Left cardiac atrium (tissue), 4 donors: Measurements from ENCODE around the gene ITM2B. TPM values are rescaled to one million over a fixed set of nuclear protein-coding genes. Genes with fewer than 3 reads are reported as not detected.

Experiments used
- ATAC-seq, 2 donors: fragments of 200-7000 bp; cut with Tn5 transposase; one replicate each; pipeline ENCODE4 v1.9.1; 2020; ENCODE audit warnings: mild to moderate bottlenecking in 2 of 2, moderate library complexity in 2 of 2
- DNase-seq: peaks from one replicate; pipeline ENCODE4 v3.0.0-alpha.2; 2020
- intact Hi-C, 2 donors: fragments of 100-400 bp; cut with DNase I; formaldehyde crosslinking; loops; one replicate each; pipeline versions ENCODE4 v1.14.1 to v1.15.1; 2022 to 2023
- total RNA-seq, 2 donors: library from RNA; stranded (reverse); fragmentation: NEBNext Ultra II Directional; extraction: Animal tissue kit (Norgen Biotek cat#: 25700); gene quantifications; one replicate each; pipeline ENCODE4 v1.2.1, GENCODE V29; 2021
- donor health status: DM: no; HTN: yes; CAD: no.
- donor health status: DM: no; HTN: yes; CAD: no; lungs with severe emphysema.
- donor health status: DM: yes; HTN: yes; CAD: no.
- donor health status: Dilated cardiomyopathy.

ITM2B gene
- total RNA-seq, 2 donors from 2014 or later: 537 to 557 TPM

DNA sequence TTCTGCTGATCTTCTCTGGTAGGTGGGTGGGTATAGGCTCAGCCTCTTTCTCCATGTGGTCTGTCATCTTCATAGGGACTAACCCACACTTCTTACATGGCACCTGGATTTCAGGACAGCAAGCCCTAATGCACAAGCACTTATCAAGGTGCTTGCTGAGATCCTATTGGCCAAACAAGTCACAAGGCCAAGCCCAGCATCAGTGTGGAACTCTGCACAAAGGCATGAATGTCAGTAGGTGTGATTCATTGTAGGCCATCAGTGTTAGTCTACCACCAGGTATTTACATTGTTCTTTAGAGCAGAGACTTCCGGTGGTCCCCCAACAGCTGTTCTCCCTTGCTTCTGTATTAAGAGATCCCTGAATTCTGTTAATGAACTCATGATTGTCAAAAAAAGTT lies 62.3 kb downstream of the ITM2B start:
- DNase-seq: no peak
- ATAC-seq: no peak
- intact Hi-C loops: no loop called here

DNA sequence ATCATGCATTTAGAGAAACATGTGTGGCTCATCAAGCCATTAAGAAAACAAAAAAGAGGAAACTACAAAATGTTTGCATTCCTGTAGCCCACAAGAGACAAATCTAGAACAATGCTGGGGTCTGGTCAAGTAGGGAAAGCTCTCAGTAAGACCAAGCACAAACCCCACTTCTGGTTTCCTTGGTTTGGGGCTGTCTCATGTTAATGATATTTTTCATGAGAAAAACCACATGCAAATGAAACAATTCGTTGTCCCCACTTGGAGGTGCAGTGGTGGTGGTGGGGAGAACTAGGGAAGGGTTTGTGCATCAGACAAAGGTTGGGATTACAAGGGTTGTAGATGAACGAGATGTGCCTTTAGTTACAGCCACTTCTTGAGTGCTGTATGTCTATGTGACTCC lies 63.5 kb downstream of the ITM2B start:
- intact Hi-C loops: no loop called here
- ATAC-seq (no peak), DNase-seq (no peak)

GRCh38 chr13:48297131-48297786 lies 64.3 kb downstream of the ITM2B start:
- DNase-seq (no peak), ATAC-seq (no peak)
- intact Hi-C loops: no loop called here

- DNase-seq (no peak), ATAC-seq (no peak)
- intact Hi-C loops: no loop called here
Measured at GRCh38 chr13:48299591-48299990, 66.6 kb downstream of the ITM2B start.

DNA sequence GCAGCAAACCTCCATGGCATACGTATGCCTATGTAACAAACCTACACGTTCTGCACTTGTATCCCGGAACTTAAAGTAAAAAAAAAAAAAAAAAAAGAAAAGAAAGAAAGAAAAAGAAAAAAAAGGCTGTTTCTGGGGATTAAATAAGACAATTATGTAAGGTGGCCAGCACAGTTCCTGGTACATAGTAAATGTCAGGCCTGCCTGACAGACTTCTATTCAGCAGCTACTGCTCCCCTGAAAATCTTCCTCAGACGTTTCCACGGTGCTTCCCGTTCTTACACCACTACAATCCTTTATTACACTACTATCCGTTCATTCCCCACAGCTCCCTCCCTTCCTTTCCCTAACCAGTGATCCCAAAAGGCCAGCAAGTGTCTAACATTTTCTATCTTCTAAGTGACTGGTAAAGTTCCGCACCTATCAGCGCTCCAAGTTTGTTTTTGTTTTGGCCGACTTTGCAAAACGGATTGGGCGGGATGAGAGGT lies 69.9 kb downstream of the ITM2B start:
- intact Hi-C loops: loop anchor here (5.0 to 10.0 kb wide), 3 partner anchors 66 to 178 kb away; partner anchors contain the start of gene ITM2B (in 1 of the 2)
- ATAC-seq (no peak), DNase-seq (no peak)

DNA sequence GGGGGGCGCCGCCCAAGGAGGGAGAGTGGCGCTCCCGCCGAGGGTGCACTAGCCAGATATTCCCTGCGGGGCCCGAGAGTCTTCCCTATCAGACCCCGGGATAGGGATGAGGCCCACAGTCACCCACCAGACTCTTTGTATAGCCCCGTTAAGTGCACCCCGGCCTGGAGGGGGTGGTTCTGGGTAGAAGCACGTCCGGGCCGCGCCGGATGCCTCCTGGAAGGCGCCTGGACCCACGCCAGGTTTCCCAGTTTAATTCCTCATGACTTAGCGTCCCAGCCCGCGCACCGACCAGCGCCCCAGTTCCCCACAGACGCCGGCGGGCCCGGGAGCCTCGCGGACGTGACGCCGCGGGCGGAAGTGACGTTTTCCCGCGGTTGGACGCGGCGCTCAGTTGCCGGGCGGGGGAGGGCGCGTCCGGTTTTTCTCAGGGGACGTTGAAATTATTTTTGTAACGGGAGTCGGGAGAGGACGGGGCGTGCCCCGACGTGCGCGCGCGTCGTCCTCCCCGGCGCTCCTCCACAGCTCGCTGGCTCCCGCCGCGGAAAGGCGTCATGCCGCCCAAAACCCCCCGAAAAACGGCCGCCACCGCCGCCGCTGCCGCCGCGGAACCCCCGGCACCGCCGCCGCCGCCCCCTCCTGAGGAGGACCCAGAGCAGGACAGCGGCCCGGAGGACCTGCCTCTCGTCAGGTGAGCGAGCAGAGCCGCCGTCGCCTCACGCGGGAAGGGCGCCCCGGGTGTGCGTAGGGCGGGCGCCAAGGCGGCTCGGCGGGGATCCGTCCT lies 70.5 kb downstream of the ITM2B start, which contains the start of gene RB1:
TSS of gene RB1 (plus strand) at position 393 of the 784 bp plus-strand sequence. CDS start at position 555, 162 bp downstream.
- DNase-seq: peak; percentile 97
- ATAC-seq: peak; percentile 95 to 97
- intact Hi-C loops: loop anchor here (5.0 to 10.0 kb wide), 3 partner anchors 66 to 179 kb away; partner anchors contain the start of gene ITM2B (in 1 of the 2)

DNA sequence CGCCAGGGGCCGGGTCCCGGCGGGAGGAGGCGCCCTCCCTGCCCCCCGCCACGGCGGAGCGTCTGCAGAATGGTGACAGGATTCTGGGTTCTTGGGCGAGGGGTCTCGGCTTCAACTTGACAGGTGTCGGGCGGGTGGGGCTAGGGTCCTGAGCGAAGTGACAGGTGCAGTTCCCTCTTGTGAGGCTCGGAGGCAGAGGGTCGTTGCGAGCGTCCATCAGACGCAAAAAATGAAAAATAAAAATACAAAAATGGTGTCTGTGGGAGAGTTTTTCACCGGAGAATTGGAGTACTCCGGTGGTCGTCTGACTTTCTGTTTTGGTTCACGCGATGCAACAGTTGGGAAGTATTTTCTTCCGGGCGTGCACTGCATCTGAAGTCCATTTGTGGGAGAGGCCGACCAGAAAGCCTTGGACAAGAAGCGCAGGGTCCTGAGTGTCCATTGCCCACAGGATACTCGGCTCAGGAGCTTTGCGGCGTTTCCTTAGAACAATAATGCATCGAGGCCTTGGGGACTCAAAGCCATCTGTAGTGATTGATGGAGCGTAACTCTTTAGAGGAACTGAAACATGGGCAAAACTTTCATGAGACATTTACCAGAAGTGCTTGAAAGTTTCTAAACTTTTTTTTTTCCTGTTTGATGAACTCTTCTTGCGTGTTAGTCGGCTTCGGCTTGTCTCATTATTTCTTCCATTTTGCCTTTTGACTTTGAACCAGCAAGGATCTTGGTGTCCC lies 71.3 kb downstream of the ITM2B start:
- DNase-seq (peak; percentile 50), ATAC-seq (peak; percentile 39 to 42)
- intact Hi-C loops: loop anchor here (5.0 to 10.0 kb wide), 3 partner anchors 67 to 180 kb away; partner anchors contain the start of gene ITM2B (in 1 of the 2)

GRCh38 chr13:48311223-48311622 lies 78.2 kb downstream of the ITM2B start:
- no peak for DNase-seq
- no peak for ATAC-seq
- intact Hi-C loops: no loop called here

- ATAC-seq (no peak), DNase-seq (no peak)
- intact Hi-C loops: no loop called here
Measured at GRCh38 chr13:48315969-48316650, 83.1 kb downstream of the ITM2B start.

DNA sequence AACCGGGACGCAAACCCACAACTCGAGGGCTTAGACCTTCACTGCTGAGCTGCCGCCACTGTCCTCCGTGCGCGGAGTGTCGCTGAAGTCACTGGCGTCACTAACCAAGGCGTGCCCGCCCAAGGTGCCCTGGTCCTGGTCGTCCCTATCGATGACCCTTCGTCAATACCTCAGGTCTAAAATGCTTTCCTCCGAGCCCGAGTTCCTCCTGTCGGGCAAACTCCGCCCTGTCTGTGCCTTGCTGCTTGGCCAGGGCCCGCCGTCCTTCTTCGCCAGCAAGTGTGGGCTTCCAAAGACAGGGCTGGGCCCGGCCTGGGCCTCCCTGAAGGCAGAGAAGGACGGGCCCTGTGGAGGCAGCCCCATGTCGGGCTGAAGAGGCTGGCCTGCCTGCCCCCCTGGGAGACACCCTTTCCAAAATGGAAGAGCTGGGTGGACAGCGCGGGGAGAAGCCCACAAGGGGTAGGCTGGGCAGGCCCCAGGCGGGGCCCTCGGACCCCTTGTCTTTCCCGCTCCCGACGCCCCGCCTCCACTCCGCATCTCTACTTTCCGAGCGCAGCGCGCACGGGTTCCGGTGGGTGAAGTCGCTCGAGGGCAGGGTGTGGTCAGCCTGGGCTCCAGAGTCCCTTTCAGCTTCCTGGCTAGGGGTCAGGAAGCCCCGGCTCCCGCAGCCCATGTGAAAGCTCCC lies 84.0 kb downstream of the ITM2B start:
- DNase-seq: peak; percentile 21
- intact Hi-C loops: no loop called here
- no peak for ATAC-seq

DNA sequence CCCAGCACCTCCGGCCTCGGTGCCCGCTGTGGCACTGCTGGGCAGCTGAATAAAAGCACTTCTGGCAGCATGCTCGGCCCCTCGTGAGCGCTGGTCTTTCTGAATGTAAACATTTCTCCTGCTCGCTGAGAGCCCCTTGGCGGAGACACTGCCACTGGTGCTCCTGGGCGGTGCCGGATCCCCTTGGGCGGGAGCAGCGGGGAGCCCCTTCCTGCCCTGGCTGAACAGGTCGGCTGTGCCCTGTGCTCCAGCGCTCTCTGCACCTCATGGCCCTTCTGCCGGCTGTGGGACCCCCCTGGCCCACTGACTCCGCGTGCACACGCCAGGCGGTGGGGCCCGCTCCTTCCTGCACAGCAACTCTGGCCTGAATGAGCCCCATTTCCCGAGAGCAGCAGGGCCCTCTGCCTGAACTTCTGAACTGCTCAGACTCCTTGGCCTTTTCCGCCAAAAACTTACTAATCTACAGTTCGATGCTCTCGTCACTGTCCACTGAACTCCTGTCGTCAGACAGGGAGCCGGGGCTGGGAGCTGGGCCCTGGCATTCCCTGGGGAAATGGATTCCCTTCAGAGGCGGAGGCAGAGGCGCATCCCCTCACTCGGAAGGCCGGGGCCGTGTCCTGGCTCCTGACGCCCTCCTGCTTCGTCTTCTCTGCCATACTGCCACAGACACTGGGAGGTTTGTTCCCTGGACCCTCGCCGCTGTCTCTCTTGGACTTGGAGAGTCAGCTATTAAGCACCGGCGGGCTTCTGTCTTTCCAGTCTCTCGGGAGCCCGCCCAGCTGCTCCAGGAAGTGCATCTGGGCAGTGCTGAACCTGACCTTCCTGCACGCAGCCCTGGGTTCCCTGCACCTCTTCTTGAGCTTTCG lies 84.7 kb downstream of the ITM2B start:
- intact Hi-C loops: no loop called here
- ATAC-seq (peak; percentile 10 to 45), DNase-seq (peak; percentile 31)

DNA sequence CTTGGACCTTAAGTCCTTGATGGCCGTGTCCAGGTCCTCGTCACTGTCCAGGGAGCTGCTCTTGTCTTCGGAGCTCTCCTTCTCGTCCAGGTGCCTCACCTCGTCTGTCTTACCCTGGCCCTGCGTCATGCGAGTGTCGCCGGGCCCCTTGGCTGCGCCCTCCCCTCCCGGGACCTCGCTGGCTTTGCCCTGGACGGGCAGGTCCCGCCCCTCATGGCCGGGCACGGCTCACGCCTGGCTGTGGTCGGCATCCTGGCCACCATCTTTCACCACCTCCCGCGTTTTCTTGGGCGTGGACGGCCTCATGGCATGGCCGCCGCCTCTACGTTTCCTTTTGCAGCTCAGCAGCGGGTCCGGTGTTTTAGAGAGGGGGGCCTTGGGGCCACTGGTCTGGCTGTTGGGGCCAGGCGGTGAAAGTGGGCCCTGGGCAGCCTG lies 85.4 kb downstream of the ITM2B start:
- ATAC-seq: peak; percentile 27 to 28
- intact Hi-C loops: no loop called here
- DNase-seq: peak; percentile 38

- DNase-seq (peak; percentile 54), ATAC-seq (peak; percentile 32 to 51)
- intact Hi-C loops: no loop called here
Measured at GRCh38 chr13:48318821-48319511, 86.0 kb downstream of the ITM2B start.
